ENCODE data around the gene BLM. TPM values are rescaled to one million over a fixed set of nuclear protein-coding genes. Genes with fewer than 3 reads are reported as not detected.

The BLM gene
- total and polyA plus RNA-seq, 2 of the 13 experiments (the other 11 are each of a cell fraction or from before 2014, with no cell fraction given), result 5.1 to 11.8 TPM

- TF ChIP-seq ZNF407 (CRISPR knock-in tag; IDR thresholded peaks at IDR 0.05; ENCODE audit: not compliant biosample characterization) (peak; percentile 75), GRHL1 (CRISPR knock-in tag; conservative IDR thresholded peaks at IDR 0.05) (peak; percentile 27; the same call in 1 of the 2 replicates), ZNF737 (CRISPR knock-in tag; IDR thresholded peaks at IDR 0.05; ENCODE audit: borderline replicate concordance) (no peak), USF2 (IDR thresholded peaks at IDR 0.05; ENCODE audit: low read depth, low read length) (peak; percentile 48), USF2 (CRISPR knock-in tag; IDR thresholded peaks at IDR 0.05; ENCODE audit: borderline replicate concordance) (peak; percentile 83; the same call in 1 of the 2 replicates), GABPB1 (CRISPR knock-in tag; IDR thresholded peaks at IDR 0.05) (peak; percentile 93), YEATS2 (CRISPR knock-in tag; IDR thresholded peaks at IDR 0.05; ENCODE audit: borderline replicate concordance) (peak; percentile 91), ZFP62 (CRISPR knock-in tag; IDR thresholded peaks at IDR 0.05) (no peak), ZSCAN25 (CRISPR knock-in tag; IDR thresholded peaks at IDR 0.05) (0 out of 2 replicates have a peak, but pooled peaks have one; percentile 22), ZNF788 (CRISPR knock-in tag; IDR thresholded peaks at IDR 0.05; ENCODE audit: borderline replicate concordance) (peak; percentile 47; the same call in 1 of the 2 replicates), ZNF768 (CRISPR knock-in tag; IDR thresholded peaks at IDR 0.05) (peak; percentile 74; the same call in 1 of the 2 replicates), ZNF331 (CRISPR knock-in tag; IDR thresholded peaks at IDR 0.05) (peak; percentile 53; the same call in 1 of the 2 replicates), MAZ (IDR thresholded peaks at IDR 0.05; ENCODE audit: borderline replicate concordance, low read depth, low read length) (no peak), MAZ (CRISPR knock-in tag; IDR thresholded peaks at IDR 0.05; ENCODE audit: low read depth) (peak; percentile 57; the same call in 1 of the 2 replicates), RNF2 (conservative IDR thresholded peaks at IDR 0.05; ENCODE audit: low read depth) (no peak), ZSCAN21 (CRISPR knock-in tag; IDR thresholded peaks at IDR 0.05; ENCODE audit: borderline replicate concordance) (peak; percentile 92)
These were observed at the start of gene BLM (continued) for GRCh38 chr15:90716976-90717821.

All from HepG2 (cell line).